Measurements from ENCODE around the gene TMEM134. TPM values are rescaled to one million over a fixed set of nuclear protein-coding genes. Genes with fewer than 3 reads are reported as not detected.

The TMEM134 gene
- total RNA-seq, 5 donors from 2014 or later (not counting 1 experiment from before 2014, with no cell fraction given) = 59.9 to 113 (median 106) TPM

DNA sequence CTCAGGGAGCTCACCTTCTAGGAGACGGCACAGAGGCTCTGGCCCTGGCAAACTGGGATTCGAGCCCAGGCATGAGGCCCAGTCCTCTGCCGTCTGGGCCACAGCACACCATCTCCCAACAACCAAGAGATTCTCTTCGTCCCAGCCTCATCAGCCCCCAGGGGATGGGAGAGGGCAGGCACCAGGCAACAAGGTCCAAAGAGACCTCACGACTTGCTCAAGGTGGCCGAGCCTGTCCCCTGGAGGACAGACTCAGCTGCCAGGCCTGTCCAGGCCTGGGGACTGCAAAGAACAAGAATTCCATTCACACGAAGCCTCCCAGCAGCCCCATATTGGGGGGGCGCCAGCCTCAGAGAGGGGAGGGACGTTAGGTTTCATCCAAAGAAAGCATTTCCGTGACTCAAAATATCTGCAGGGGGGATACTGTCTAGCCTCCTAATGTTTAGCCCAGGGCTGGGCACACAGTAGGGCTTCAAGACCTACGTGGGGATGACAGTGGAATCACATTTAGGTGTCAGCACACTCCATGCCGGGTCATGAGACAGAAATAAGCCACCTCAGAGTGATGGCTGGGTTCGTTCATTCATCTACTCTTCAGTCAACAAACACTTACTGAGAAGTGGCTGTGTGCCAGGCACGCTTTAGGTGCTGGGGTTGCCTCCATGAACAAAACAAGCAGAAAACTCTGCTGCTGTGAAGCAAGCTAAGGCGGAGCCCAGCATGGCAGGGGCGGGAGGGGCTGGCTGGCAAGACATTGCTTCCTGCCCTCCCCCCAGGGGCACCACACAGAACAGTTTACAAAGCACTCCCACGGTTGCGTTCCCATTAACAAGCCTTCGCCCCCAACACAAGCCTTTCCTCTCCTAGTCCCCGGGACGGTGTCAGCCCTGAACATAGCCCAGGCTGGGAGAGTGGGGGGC, 52.4 kb downstream of the TMEM134 start:
- H3K27ac Mint-ChIP-seq = peak overlapping the region; percentile 98 to 99
- peak; percentile 64 to 69 (median 66) for ATAC-seq (replicated peaks in 1 of 4)
- no peaks in the 10 kb centered on the region for H3K9me3 ChIP-seq
- CTCF ChIA-PET = interaction anchor here (0.8 to 1.2 kb wide), 2 partner anchors 8 to 17 kb away, joined by 3 to 4 read pairs; no protein-coding TSS in a partner anchor
- DNase-seq = peak; percentile 75 to 95 (median 90)
- peak overlapping the region; percentile 72 for H3K27ac ChIP-seq (ENCODE audit: low read length)
- WGBS (ENCODE audit: insufficient coverage) = 81% methylated on average over 5 of the region's 21 CpGs
- H3K36me3 Mint-ChIP-seq = no peaks in the 10 kb centered on the region
- peak overlapping the region; percentile 19 to 39 for H3K4me3 ChIP-seq (ENCODE audit: control insufficient read depth in 1 of 2, extremely low read depth in 1 of 2, low read length in 1 of 2)
- H3K4me3 Mint-ChIP-seq = peak overlapping the region; percentile 77 to 86 (median 81)
- H3K27me3 ChIP-seq (replicated peaks in 1 of 2; ENCODE audit: control insufficient read depth in 2 of 2, extremely low read depth in 1 of 2, insufficient read depth in 2 of 2, low read length in 1 of 2) = no peaks in the 10 kb centered on the region
- H3K36me3 ChIP-seq (ENCODE audit: control insufficient read depth in 2 of 2, extremely low read depth in 1 of 2, insufficient read depth in 1 of 2, low read length in 1 of 2) = no peaks in the 10 kb centered on the region
- POLR2A ChIA-PET = no interaction called here
- H3K4me1 ChIP-seq (ENCODE audit: control insufficient read depth in 1 of 2, extremely low read depth in 1 of 2, insufficient read depth in 2 of 2, low read length in 2 of 2) = peaks cover 58 to 91% of the 10 kb centered on the region in 2 experiments
- no peaks in the 10 kb centered on the region for H3K9me3 Mint-ChIP-seq
- H3K4me1 Mint-ChIP-seq = peaks cover 67 to 76% (median 73%) of the 10 kb centered on the region in 3 donors
- H3K27me3 Mint-ChIP-seq = no peaks in the 10 kb centered on the region

DNA sequence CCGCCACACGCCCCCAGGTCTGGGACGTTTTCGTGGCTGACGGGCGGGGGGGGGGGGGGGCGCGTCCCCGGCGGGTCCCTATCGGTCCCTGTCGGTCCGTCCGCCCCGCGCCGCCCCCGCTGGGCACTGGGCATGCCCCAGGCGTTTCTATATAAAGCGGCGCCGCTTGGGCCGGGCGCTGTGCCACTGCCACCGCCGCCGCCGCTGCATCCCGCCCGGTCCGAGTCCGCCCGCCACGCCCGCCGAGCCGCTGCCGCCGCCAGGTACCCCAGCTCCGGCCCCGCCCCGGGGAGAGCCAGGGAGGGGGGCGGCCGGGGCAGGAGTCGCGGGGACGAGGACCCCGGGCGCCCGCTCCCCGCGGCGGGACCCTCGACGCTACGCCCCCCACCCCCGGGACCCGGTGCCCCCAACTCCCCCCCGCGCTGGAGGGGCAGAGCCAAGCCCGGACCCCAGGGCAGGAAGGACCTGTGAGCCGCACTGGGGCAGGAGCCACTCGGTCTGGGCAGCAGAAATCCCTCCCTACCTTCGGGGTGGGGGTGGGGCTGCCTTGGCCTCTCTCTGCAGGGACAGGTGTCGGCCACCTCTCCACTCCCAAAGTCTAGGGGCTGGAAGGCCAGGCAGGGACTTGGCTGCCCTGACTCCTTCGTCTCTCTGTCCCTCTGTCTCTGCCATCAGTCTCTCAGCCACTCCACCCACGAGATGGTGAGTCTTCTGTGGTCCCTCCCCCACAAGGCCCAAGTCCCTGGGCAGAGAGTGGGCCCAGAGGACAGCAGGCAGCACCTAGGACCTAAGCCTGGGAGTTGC, 53.3 kb downstream of the TMEM134 start, which contains the start of gene CARNS1:
Gene CARNS1 (plus strand): TSS at position 178 of the 804 bp plus-strand sequence. CDS start 522 bp downstream, at position 700.
- H3K4me1 Mint-ChIP-seq = peaks cover 73 to 79% (median 79%) of the 10 kb centered on the region in 3 donors
- ATAC-seq (replicated peaks in 1 of 4) (no peak), DNase-seq (peak in 1 of 35 experiments; percentile 20)
- peak within 1 kb of the TSS; percentile 48 to 49 for H3K4me3 ChIP-seq (ENCODE audit: control insufficient read depth in 1 of 2, extremely low read depth in 1 of 2, low read length in 1 of 2)
- H3K9me3 Mint-ChIP-seq = no peaks in the 10 kb centered on the region
- H3K27ac Mint-ChIP-seq = peak within 1 kb of the TSS; percentile 98 to 99
- H3K9me3 ChIP-seq = no peaks in the 10 kb centered on the region
- H3K27me3 ChIP-seq (replicated peaks in 1 of 2; ENCODE audit: control insufficient read depth in 2 of 2, extremely low read depth in 1 of 2, insufficient read depth in 2 of 2, low read length in 1 of 2) = no peaks in the 10 kb centered on the region
- H3K27me3 Mint-ChIP-seq = no peaks in the 10 kb centered on the region
- H3K27ac ChIP-seq (ENCODE audit: low read length) = peak within 1 kb of the TSS; percentile 72
- ChIA-PET CTCF (interaction anchor here in 1 of 2 donors (1.2 kb wide), 1 partner anchor 9 kb away, joined by 4 read pairs; no protein-coding TSS in a partner anchor), POLR2A (interaction anchor here in 1 of 2 donors (0.6 kb wide), 1 partner anchor 59 kb away, joined by 4 read pairs; no protein-coding TSS in a partner anchor)
- H3K4me3 Mint-ChIP-seq = peak within 1 kb of the TSS; percentile 77 to 97 (median 81)
- H3K36me3 Mint-ChIP-seq = no peaks in the 10 kb centered on the region
- H3K36me3 ChIP-seq (ENCODE audit: control insufficient read depth in 2 of 2, extremely low read depth in 1 of 2, insufficient read depth in 1 of 2, low read length in 1 of 2) = no peaks in the 10 kb centered on the region
- 4% methylated on average over 38 of the region's 67 CpGs for WGBS (ENCODE audit: insufficient coverage)
- H3K4me1 ChIP-seq (ENCODE audit: control insufficient read depth in 1 of 2, extremely low read depth in 1 of 2, insufficient read depth in 2 of 2, low read length in 2 of 2) = peaks cover 68 to 95% of the 10 kb centered on the region in 2 experiments

DNA sequence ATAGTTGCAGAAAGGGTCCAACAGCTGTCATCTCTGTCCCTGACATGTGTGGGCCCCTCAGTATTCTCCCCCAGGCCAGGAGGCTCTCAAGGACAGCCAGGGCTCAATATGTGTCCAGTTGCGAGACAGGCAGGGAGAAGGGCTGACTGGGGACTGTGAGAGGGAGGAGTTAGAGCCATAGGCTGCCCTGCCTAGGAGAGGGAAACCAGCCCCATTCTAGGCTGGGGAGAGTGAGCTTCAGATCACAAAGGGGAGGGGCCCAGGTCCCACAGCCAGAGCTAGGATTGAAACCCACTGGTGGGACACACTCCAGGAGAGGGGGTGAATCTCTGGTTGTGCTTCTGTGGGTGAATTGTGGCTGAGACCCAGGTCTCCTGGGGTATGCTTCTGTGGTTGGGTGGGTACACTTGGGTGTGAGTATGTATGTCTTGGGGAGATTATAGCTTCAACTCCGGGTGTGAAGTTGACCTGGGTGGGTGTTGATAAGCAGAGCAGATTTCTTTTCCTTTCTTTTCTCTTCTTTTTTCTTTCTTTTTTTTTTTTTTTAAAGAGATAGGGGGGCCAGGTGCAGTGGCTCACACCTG, 55.7 kb downstream of the TMEM134 start:
- peaks cover 70 to 97% of the 10 kb centered on the region in 2 experiments for H3K4me1 ChIP-seq (ENCODE audit: control insufficient read depth in 1 of 2, extremely low read depth in 1 of 2, insufficient read depth in 2 of 2, low read length in 2 of 2)
- H3K27ac Mint-ChIP-seq = peak overlapping the region; percentile 74 to 97
- H3K27ac ChIP-seq (ENCODE audit: low read length) = peak overlapping the region; percentile 1

DNA sequence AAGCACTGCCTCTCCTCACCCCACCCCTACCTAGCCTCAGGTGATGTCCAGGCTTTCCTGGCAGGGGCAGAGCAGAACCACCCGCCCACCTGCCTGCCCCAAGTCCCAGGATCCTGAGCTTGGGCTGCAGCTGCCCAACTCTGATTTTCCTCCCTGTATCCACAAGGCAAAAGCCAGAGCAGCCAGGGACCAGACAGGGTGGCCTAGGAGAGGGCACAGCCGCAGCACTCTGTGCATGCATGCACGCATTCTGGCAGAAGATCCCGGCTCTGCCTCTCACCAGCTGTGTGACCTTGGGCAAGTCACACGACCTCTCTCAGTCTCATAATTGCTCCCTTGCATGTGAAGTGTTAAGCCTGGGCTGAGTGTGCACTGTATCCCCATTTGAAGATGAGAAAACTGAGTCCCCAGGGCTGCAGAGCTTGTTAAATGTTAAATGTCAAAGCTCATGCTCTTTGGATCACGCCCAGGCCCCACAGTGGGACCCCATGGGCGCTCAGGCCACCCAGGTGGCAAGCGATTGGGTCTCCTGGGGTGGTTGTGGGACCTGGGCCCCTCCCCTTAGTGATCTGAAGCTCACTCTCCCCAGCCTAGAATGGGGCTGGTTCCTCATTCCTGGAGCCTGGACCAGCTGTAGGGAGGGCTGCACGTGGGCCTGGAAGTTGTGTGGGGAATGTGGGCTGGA, 56.4 kb downstream of the TMEM134 start:
- H3K36me3 Mint-ChIP-seq = no peaks in the 10 kb centered on the region
- CTCF ChIA-PET = no interaction called here
- H3K4me1 ChIP-seq (ENCODE audit: control insufficient read depth in 1 of 2, extremely low read depth in 1 of 2, insufficient read depth in 2 of 2, low read length in 2 of 2) = peaks cover 71 to 97% of the 10 kb centered on the region in 2 experiments
- H3K4me3 ChIP-seq (ENCODE audit: control insufficient read depth in 1 of 2, extremely low read depth in 1 of 2, low read length in 1 of 2) = no peak overlapping the region
- POLR2A ChIA-PET = no interaction called here
- no peaks in the 10 kb centered on the region for H3K27me3 ChIP-seq (replicated peaks in 1 of 2; ENCODE audit: control insufficient read depth in 2 of 2, extremely low read depth in 1 of 2, insufficient read depth in 2 of 2, low read length in 1 of 2)
- DNase-seq (no peak), ATAC-seq (replicated peaks in 1 of 4) (no peak)
- peaks cover 77 to 84% (median 77%) of the 10 kb centered on the region in 3 donors for H3K4me1 Mint-ChIP-seq
- peak overlapping the region; percentile 74 to 97 for H3K27ac Mint-ChIP-seq
- H3K36me3 ChIP-seq (ENCODE audit: control insufficient read depth in 2 of 2, extremely low read depth in 1 of 2, insufficient read depth in 1 of 2, low read length in 1 of 2) = peaks cover 4 to 17% of the 10 kb centered on the region in 2 donors
- peak overlapping the region in 1 of 3 donors; percentile 97 for H3K4me3 Mint-ChIP-seq
- no peaks in the 10 kb centered on the region for H3K9me3 ChIP-seq
- peak overlapping the region; percentile 1 for H3K27ac ChIP-seq (ENCODE audit: low read length)
- 84% methylated on average over 7 of the region's 9 CpGs for WGBS (ENCODE audit: insufficient coverage)
- no peaks in the 10 kb centered on the region for H3K9me3 Mint-ChIP-seq
- H3K27me3 Mint-ChIP-seq = no peaks in the 10 kb centered on the region

More for the DNA sequence above, 55.7 kb downstream of the TMEM134 start:
- no peak for DNase-seq
- Histone ChIP-seq H3K27me3 (replicated peaks in 1 of 2; ENCODE audit: control insufficient read depth in 2 of 2, extremely low read depth in 1 of 2, insufficient read depth in 2 of 2, low read length in 1 of 2) (no peaks in the 10 kb centered on the region), H3K36me3 (ENCODE audit: control insufficient read depth in 2 of 2, extremely low read depth in 1 of 2, insufficient read depth in 1 of 2, low read length in 1 of 2) (peaks cover 4 to 11% of the 10 kb centered on the region in 2 donors), H3K9me3 (no peaks in the 10 kb centered on the region), H3K4me3 (ENCODE audit: control insufficient read depth in 1 of 2, extremely low read depth in 1 of 2, low read length in 1 of 2) (no peak overlapping the region)
- POLR2A ChIA-PET = interaction anchor here in 1 of 2 donors (0.7 to 1.3 kb wide), 2 partner anchors 10 to 18 kb away, joined by 3 read pairs; partner anchors contain the start of gene TBC1D10C
- Mint-ChIP-seq H3K4me1 (peaks cover 77 to 84% (median 77%) of the 10 kb centered on the region in 3 donors), H3K36me3 (no peaks in the 10 kb centered on the region), H3K4me3 (peak overlapping the region in 2 of 3 donors; percentile 57 to 97), H3K9me3 (no peaks in the 10 kb centered on the region), H3K27me3 (no peaks in the 10 kb centered on the region)
- CTCF ChIA-PET = interaction anchor here (0.5 to 0.6 kb wide), 3 partner anchors 27 to 72 kb away, joined by 3 to 5 read pairs (median 5); no protein-coding TSS in a partner anchor
- ATAC-seq (replicated peaks in 1 of 4) = no peak
- WGBS (ENCODE audit: insufficient coverage) = 100% methylated on average over 1 of the region's 2 CpGs

DNA sequence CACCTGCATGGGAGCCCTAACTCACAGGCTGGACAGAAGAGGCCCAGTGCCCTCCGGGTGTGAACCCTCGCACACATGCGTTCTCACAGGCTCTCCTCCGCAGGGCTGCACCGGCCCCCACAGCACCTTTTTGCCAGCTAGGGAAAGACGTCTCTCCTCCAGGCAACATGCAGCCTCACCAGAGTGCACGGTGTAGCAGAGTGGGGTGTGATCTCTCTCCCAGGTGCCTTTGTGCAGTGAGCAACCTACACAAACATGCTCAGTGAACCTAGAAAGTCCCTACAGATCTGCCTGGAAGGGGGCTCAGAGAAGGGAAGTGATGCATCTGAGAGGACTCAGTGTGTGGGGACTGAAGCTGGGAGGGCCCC, 57.3 kb downstream of the TMEM134 start:
- Histone ChIP-seq H3K36me3 (ENCODE audit: control insufficient read depth in 2 of 2, extremely low read depth in 1 of 2, insufficient read depth in 1 of 2, low read length in 1 of 2) (peaks cover 4 to 25% of the 10 kb centered on the region in 2 donors), H3K4me3 (ENCODE audit: control insufficient read depth in 1 of 2, extremely low read depth in 1 of 2, low read length in 1 of 2) (no peak overlapping the region), H3K9me3 (no peaks in the 10 kb centered on the region), H3K27me3 (replicated peaks in 1 of 2; ENCODE audit: control insufficient read depth in 2 of 2, extremely low read depth in 1 of 2, insufficient read depth in 2 of 2, low read length in 1 of 2) (no peaks in the 10 kb centered on the region), H3K4me1 (ENCODE audit: control insufficient read depth in 1 of 2, extremely low read depth in 1 of 2, insufficient read depth in 2 of 2, low read length in 2 of 2) (peaks cover 71 to 97% of the 10 kb centered on the region in 2 experiments), H3K27ac (ENCODE audit: low read length) (no peak overlapping the region)
- POLR2A ChIA-PET = no interaction called here
- Mint-ChIP-seq H3K27me3 (no peaks in the 10 kb centered on the region), H3K4me1 (peaks cover 79 to 86% (median 81%) of the 10 kb centered on the region in 3 donors), H3K27ac (peak overlapping the region; percentile 97), H3K4me3 (peak overlapping the region in 1 of 3 donors; percentile 97), H3K36me3 (peaks cover 6% of the 10 kb centered on the region), H3K9me3 (no peaks in the 10 kb centered on the region)
- CTCF ChIA-PET = no interaction called here
- ATAC-seq (replicated peaks in 1 of 4) (no peak), DNase-seq (peak in 2 of 35 experiments; percentile 19 to 28)
- WGBS (ENCODE audit: insufficient coverage) = 50% methylated on average over 4 of the region's 7 CpGs

All from T-cell (primary cell).